ENCODE results near the gene SBDS. TPM values are rescaled to one million over a fixed set of nuclear protein-coding genes. Genes with fewer than 3 reads are reported as not detected.

The SBDS gene
- total and polyA plus RNA-seq, 2 of the 4 experiments (the other 2 are of a cell fraction), result 43.0 to 65.7 TPM

DNA sequence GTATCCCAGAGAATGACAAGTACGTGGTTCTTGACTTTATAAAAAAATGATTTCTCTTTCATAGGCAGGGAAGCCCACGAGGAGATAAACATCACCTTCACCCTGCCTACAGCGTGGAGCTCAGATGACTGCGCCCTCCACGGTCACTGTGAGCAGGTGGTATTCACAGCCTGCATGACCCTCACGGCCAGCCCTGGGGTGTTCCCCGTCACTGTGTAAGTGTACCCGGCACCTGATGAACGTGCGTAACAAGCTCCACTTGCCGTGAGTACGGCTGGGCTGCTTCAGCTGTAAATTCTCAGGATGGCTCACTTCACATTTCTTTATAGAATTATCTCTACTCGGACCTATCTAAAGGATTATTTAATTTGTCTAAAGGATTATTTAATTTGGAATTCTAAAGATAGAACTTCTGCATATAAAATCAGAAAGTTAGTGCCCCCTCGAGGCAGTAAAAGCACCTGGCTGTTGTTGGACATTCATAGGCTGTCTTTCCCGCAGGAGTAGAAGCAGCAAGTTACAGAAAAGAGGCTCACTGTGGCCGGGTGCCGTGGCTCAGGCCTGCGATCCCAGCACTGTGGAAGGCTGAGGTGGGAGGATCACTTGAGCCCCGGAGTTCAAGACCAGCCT, 46.8 kb downstream of the SBDS start:
- H3K18ac ChIP-seq (ENCODE audit: low read depth, low read length), result no peak overlapping the region
- no peak overlapping the region for H4K8ac ChIP-seq (ENCODE audit: low read depth in 2 of 2, low read length in 2 of 2)
- H2BK20ac ChIP-seq (ENCODE audit: low read depth, low read length), result no peak overlapping the region
- intact Hi-C loops (cut with micrococcal nuclease) (no loop called here), dilution Hi-C loops (cut with HindIII; ENCODE audit: low sequenced_read_pairs, unreplicated experiment) (no loop called here), in situ Hi-C loops (cut with MboI; ENCODE audit: low sequenced_read_pairs) (no loop called here)
- H3K36me3 ChIP-seq (ENCODE audit: control insufficient read depth, insufficient read depth, low read length), result peaks cover 48% of the 10 kb centered on the region
- H3K23ac ChIP-seq (ENCODE audit: low read depth, low read length), result no peak overlapping the region
- H4K5ac ChIP-seq (ENCODE audit: low read depth, low read length), result no peak overlapping the region
- H3K27ac ChIP-seq (ENCODE audit: insufficient read depth, low read length), result no peak overlapping the region
- ChIA-PET POLR2A (ENCODE audit: unreplicated experiment) (no interaction called here), CTCF (no interaction called here)
- H2AK5ac ChIP-seq (ENCODE audit: low read depth, low read length), result no peak overlapping the region
- no peak overlapping the region for H4K91ac ChIP-seq (ENCODE audit: insufficient read depth, low read depth, low read length)
- H3K9me3 ChIP-seq (ENCODE audit: control insufficient read depth, insufficient read depth, low read length), result no peaks in the 10 kb centered on the region
- H2BK120ac ChIP-seq (ENCODE audit: low read depth, low read length), result no peak overlapping the region
- H2BK15ac ChIP-seq (ENCODE audit: low read depth, low read length), result no peak overlapping the region
- no peak overlapping the region for H3K4me2 ChIP-seq (ENCODE audit: low read depth, low read length)
- peaks cover 10% of the 10 kb centered on the region; the same call in 1 of the 2 replicates for H3K9me1 ChIP-seq (ENCODE audit: insufficient read depth, low read length)
- DNase-seq (no peak), ATAC-seq (ENCODE audit: low read depth) (no peak)
- H3K4me3 ChIP-seq (ENCODE audit: insufficient read depth, low read depth, low read length), result no peak overlapping the region
- no peaks in the 10 kb centered on the region for H3K27me3 ChIP-seq (ENCODE audit: control insufficient read depth, insufficient read depth, low read length)
- peaks cover 20 to 46% of the 10 kb centered on the region in 2 experiments for H3K79me1 ChIP-seq (ENCODE audit: low read depth in 1 of 2, low read length in 2 of 2)
- no TSS peak for BruUV-seq (replicated peaks)
- H2AK9ac ChIP-seq (replicated peaks; ENCODE audit: low read depth, low read length, poor library complexity), result no peak overlapping the region
- 76% methylated on average over 5 of the region's 19 CpGs; no CpG with 5 or more reads in 1 of the 2 experiments for WGBS, 2 experiments (ENCODE audit: extremely low coverage in 2 of 2, insufficient read length in 1 of 2)
- H4K20me1 ChIP-seq (ENCODE audit: insufficient read depth, low read length), result 0 out of 2 replicates have a peak, but pooled peaks cover 8% of the 10 kb centered on the region
- no peak overlapping the region for H2AFZ ChIP-seq (replicated peaks; ENCODE audit: low read length, poor library complexity)
- no peak overlapping the region for H3K14ac ChIP-seq (replicated peaks; ENCODE audit: low read depth, low read length)
- H3K56ac ChIP-seq (ENCODE audit: extremely low read depth, insufficient read depth, low read length), result no peak overlapping the region
- no peak for TF ChIP-seq MAFK (IDR thresholded peaks at IDR 0.05; ENCODE audit: low read depth, low read length)
- TF ChIP-seq SMC3 (IDR thresholded peaks at IDR 0.05; ENCODE audit: low read depth, low read length), result no peak
- TF ChIP-seq, protein P1, sequence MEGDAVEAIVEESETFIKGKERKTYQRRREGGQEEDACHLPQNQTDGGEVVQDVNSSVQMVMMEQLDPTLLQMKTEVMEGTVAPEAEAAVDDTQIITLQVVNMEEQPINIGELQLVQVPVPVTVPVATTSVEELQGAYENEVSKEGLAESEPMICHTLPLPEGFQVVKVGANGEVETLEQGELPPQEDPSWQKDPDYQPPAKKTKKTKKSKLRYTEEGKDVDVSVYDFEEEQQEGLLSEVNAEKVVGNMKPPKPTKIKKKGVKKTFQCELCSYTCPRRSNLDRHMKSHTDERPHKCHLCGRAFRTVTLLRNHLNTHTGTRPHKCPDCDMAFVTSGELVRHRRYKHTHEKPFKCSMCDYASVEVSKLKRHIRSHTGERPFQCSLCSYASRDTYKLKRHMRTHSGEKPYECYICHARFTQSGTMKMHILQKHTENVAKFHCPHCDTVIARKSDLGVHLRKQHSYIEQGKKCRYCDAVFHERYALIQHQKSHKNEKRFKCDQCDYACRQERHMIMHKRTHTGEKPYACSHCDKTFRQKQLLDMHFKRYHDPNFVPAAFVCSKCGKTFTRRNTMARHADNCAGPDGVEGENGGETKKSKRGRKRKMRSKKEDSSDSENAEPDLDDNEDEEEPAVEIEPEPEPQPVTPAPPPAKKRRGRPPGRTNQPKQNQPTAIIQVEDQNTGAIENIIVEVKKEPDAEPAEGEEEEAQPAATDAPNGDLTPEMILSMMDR (conservative IDR thresholded peaks at IDR 0.05; ENCODE audit: low read depth, low read length), result no peak
- TF ChIP-seq, protein P2, sequence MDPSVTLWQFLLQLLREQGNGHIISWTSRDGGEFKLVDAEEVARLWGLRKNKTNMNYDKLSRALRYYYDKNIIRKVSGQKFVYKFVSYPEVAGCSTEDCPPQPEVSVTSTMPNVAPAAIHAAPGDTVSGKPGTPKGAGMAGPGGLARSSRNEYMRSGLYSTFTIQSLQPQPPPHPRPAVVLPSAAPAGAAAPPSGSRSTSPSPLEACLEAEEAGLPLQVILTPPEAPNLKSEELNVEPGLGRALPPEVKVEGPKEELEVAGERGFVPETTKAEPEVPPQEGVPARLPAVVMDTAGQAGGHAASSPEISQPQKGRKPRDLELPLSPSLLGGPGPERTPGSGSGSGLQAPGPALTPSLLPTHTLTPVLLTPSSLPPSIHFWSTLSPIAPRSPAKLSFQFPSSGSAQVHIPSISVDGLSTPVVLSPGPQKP (IDR thresholded peaks at IDR 0.05; ENCODE audit: borderline replicate concordance, low read depth, low read length), result no peak
- TF ChIP-seq POLR2A (IDR thresholded peaks at IDR 0.05; ENCODE audit: low read depth, low read length), result no peak
- no peak for TF ChIP-seq CEBPB (IDR thresholded peaks at IDR 0.05; ENCODE audit: low read depth, low read length)
- no peak for TF ChIP-seq MAZ (IDR thresholded peaks at IDR 0.05; ENCODE audit: borderline replicate concordance, low read depth, low read length)
- TF ChIP-seq BHLHE40 (IDR thresholded peaks at IDR 0.05; ENCODE audit: low read depth, low read length), result no peak
- no peak for TF ChIP-seq FOS (IDR thresholded peaks at IDR 0.05; ENCODE audit: low read depth, low read length)
- no peak for TF ChIP-seq RCOR1 (IDR thresholded peaks at IDR 0.05; ENCODE audit: insufficient replicate concordance, low read length)
- no peak for TF ChIP-seq RFX5 (IDR thresholded peaks at IDR 0.05; ENCODE audit: low read depth, low read length)
- TF ChIP-seq, protein P3, sequence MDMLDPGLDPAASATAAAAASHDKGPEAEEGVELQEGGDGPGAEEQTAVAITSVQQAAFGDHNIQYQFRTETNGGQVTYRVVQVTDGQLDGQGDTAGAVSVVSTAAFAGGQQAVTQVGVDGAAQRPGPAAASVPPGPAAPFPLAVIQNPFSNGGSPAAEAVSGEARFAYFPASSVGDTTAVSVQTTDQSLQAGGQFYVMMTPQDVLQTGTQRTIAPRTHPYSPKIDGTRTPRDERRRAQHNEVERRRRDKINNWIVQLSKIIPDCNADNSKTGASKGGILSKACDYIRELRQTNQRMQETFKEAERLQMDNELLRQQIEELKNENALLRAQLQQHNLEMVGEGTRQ (IDR thresholded peaks at IDR 0.05; ENCODE audit: low read depth, low read length), result no peak
- no peak for TF ChIP-seq NFE2L2 (IDR thresholded peaks at IDR 0.05; ENCODE audit: low read depth, low read length)
- TF ChIP-seq CHD1 (IDR thresholded peaks at IDR 0.05; ENCODE audit: low read depth, low read length), result no peak
- H3K9ac ChIP-seq (ENCODE audit: low read depth, low read length), result no peak overlapping the region
- no peak overlapping the region for H2BK5ac ChIP-seq (ENCODE audit: low read depth, low read length, poor library complexity, severe bottlenecking)
- H3K4ac ChIP-seq (ENCODE audit: low read depth, low read length), result no peak overlapping the region
- H3K4me1 ChIP-seq (ENCODE audit: control insufficient read depth, insufficient read depth, low read length), result peaks cover 8% of the 10 kb centered on the region

All from IMR-90 (cell line).